IMR-90 (cell line): ENCODE measurements around the gene CYP2C9.
"Not testable (repeated sequence)": the region's sequence is repeated elsewhere in the genome, so short reads cannot be mapped to it uniquely, and the experiment has no call there.

ENCODE experiments used
- CEBPB ChIP-seq: IDR thresholded peaks from 2 replicates; pipeline ENCODE4 v1.6.1; 2012; ENCODE audit warnings: low read depth, low read length, improper control_type of control experiment
- ELK1 ChIP-seq: fragments of 150-350 bp; IDR thresholded peaks from 2 replicates; pipeline ENCODE4 v1.6.1; 2016; ENCODE audit warnings: low read depth, mild to moderate bottlenecking, low read length, moderate library complexity, borderline replicate concordance
- FOS ChIP-seq: fragments of 150-350 bp; IDR thresholded peaks from 2 replicates; pipeline ENCODE4 v1.6.1; 2016; ENCODE audit warnings: low read depth, low read length
- MAFK ChIP-seq: IDR thresholded peaks from 2 replicates; pipeline ENCODE4 v1.6.1; 2012; ENCODE audit warnings: low read depth, low read length, improper control_type of control experiment
- NFE2L2 ChIP-seq: fragments of 150-350 bp; IDR thresholded peaks from 2 replicates; pipeline ENCODE4 v1.6.1; 2016; ENCODE audit warnings: low read depth, mild to moderate bottlenecking, low read length
- POLR2A ChIP-seq: IDR thresholded peaks from 2 replicates; pipeline ENCODE4 v1.6.1; 2012; ENCODE audit warnings: mild to moderate bottlenecking, low read depth, low read length
- RAD21 ChIP-seq: IDR thresholded peaks from 2 replicates; pipeline ENCODE4 v1.6.1; 2012; ENCODE audit warnings: low read length, improper control_type of control experiment
- SMC3 ChIP-seq: fragments of 150-350 bp; IDR thresholded peaks from 2 replicates; pipeline ENCODE4 v1.6.1; 2016; ENCODE audit warnings: low read depth, mild to moderate bottlenecking, antibody characterized with exemption, low read length, moderate library complexity
- TF ChIP-seq, protein P1 (sequence below): conservative IDR thresholded peaks from 2 replicates; pipeline ENCODE4 v1.5.1; 2012; ENCODE audit warnings: mild to moderate bottlenecking, low read depth, low read length, improper control_type of control experiment

GRCh38 chr10:94946181-94946580, 7.7 kb downstream of the CYP2C9 start:
- TF ChIP-seq, protein P1, sequence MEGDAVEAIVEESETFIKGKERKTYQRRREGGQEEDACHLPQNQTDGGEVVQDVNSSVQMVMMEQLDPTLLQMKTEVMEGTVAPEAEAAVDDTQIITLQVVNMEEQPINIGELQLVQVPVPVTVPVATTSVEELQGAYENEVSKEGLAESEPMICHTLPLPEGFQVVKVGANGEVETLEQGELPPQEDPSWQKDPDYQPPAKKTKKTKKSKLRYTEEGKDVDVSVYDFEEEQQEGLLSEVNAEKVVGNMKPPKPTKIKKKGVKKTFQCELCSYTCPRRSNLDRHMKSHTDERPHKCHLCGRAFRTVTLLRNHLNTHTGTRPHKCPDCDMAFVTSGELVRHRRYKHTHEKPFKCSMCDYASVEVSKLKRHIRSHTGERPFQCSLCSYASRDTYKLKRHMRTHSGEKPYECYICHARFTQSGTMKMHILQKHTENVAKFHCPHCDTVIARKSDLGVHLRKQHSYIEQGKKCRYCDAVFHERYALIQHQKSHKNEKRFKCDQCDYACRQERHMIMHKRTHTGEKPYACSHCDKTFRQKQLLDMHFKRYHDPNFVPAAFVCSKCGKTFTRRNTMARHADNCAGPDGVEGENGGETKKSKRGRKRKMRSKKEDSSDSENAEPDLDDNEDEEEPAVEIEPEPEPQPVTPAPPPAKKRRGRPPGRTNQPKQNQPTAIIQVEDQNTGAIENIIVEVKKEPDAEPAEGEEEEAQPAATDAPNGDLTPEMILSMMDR: not testable (repeated sequence)
- TF ChIP-seq RAD21, FOS, POLR2A, NFE2L2, CEBPB, SMC3, ELK1, MAFK: not testable (repeated sequence)
